ENCODE data around the gene ZNF473.

The ZNF473 gene

DNA sequence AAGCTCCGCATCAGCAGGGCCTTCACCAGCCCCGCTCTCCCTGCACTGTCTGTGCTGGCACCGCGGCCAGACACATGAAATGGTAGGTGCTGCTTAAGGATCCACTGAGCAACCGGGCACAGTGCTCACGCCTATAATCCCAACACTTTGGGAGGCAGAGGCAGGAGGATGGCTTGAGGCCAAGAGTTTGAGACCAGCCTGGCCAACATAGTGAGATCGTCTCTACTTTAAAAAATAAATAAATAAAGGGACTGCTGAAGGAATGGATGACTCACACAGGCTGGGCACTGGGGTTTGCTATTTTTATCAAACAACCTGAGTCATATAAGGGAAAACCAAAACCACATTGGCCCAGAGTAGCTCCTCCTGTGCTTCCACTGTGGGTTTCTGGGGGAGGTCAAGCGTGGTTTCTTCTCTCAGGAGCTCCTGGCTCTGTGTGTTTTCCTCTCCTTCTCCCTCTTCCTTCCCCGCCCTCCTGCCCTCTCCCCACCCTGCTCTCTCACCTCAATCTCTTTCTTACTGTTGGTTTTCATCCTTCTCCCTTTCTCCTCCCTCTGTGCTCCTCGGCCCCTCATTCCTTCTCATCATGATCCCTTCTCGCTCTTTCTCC, 21.9 kb upstream of the ZNF473 start:
- DNase-seq, result peak; percentile 18

DNA sequence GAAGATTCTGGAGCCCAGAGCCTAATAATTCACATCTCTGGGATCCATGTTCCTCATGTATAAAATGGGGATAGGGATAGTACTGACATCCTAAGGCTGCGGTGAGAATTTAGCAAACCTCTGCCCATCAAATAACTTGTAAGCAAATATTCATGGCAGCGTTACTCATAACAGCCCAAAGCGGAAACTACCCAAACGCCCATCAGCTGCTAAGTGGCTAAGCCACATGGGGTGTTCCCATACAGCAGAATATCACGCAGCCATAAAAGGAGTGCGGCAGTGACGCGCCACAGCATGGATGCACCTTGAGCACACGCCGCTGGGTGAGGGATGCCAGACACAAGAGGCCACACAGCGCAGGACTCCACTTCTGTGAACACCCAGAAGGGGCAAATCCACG, 20.4 kb upstream of the ZNF473 start:
- no peak for DNase-seq

DNA sequence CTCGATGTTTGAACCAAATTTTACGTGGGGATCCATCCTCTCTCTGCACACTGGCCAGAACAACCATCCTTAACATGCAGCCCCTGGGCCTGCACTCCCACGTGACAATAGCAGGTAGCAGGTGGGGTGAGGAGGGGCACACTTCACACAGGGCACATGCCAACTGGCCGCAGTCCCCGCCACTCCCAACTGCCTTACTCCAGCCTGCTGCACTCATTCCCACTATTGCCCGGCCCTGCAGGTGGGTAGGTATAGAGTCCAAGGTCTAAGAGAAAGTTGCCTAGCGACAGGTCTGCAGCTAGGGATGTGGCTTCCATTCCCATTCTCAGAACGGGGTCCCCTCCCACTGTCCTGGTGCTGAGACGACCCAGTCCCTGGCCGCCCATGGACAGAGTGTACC, 18.6 kb upstream of the ZNF473 start:
- DNase-seq, result no peak

DNA sequence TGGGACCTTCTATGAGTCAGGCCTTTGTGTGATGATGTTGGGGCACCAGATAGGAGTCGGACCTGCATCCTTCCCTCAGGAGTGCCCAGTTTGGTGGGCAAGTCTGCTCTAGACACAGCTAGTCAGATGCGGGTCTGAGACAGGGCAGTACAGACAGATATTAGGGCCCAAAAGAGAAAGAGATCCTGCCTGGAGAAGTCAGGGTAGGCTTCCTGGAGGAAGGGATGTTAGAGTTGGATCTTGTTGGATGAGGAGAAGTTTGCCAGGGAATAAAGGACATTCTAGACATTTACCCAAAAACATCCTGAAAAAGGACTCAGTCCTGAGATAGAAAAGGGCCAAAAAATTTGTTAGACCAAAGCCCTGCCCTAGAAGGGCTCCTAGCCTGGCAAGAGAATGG, 17.9 kb upstream of the ZNF473 start:
- DNase-seq, result no peak

DNA sequence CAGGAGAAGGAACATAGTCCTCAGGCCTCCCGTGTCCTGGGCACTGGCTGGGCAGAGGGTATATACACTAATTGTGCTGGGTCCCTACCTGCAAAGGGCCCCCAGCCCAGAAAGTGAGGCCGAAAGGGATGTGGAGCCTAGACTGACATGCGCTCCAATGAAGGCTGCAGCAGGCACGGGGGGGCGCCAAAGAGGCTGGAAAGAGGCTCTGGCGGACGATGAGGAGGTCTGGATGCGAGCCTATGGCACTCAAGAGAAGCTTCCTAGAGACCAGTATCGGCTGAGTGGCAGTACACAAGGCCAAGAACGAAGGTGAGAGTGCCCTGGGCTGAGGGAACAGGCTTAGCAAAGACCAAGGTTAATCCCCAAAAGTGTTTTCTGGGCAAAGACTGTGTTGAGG, 17.3 kb upstream of the ZNF473 start:
- no peak for DNase-seq

DNA sequence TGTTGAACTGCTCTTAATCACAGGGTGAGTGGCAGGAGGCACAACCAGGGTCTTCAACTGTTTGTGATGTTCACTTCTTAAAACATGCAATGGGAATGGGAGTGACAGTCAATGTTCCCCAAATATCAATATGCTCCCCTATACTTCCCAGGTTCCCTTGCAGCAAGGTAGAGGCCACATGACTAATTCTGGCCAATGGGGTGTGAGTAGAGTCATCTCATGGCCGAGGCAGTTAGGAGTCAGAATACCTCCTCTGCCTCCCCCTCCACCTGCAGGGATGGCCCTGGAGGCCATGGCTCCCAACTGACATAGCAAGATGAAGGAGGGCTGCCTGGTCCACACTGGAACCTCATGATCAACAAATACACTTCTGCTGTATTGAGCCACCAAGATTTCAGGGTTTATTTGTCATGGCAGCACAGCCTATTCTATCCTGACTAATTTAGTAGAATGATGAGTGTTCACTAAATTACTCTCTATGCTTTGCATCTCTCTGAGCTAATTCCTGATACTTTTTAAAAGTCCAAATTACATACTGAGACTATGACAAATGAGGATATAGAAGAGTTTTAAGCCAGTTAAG, 9.5 kb upstream of the ZNF473 start:
- DNase-seq, result no peak

DNA sequence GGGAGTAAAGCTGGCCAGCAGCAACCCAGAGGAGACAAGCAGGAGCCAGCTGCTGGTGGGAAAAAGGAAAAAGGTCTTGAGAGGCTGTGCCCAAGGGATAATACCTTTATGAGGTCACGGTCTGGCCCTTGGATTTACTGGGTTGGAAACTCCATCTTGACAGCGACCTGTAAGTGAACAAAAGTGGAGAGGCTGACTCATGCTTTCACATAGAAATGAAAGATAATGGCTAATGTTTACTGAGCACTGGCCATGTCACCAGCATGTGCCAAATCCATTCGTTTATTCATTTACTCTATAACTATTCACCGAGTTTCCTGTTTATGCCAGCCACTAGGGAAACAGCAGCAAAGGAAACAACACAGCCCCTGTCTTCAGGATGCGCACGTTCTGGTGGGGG, 5.3 kb upstream of the ZNF473 start:
- DNase-seq, result no peak

DNA sequence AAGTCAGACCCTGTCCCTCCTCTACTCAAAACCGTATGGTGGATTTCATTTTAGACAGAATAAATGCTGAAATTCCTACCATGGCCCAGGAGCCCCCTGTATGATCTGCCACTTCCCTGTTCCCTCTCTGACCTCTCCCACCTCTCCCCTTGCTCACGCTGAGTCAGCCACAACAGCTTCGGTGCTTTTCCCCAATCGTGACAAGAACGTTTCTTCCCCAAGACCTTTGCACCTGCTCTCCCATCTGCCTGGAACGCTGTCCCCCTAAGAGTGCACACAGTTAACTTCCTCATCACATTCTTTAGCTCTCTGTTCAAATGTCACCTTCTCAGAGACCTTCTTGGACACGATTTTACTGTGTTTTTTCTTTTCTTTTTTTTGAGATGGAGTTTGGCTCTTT, 3.0 kb upstream of the ZNF473 start:
- DNase-seq, result no peak

DNA sequence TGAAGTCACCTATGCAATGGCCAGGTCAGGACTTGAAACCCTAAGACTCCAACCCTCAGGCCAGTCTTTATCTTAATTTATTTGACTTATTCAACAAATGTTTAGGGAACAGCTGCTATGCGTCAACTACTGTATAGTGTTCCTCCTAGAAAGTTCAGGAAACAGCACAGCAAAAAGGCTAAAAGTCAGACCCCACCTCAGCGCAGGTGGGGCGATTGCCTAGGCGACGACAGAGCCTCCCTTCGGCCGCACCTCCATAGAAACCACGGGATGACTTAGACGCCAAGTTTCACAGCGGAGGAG, 1.1 kb upstream of the ZNF473 start:
- no peak for DNase-seq

DNA sequence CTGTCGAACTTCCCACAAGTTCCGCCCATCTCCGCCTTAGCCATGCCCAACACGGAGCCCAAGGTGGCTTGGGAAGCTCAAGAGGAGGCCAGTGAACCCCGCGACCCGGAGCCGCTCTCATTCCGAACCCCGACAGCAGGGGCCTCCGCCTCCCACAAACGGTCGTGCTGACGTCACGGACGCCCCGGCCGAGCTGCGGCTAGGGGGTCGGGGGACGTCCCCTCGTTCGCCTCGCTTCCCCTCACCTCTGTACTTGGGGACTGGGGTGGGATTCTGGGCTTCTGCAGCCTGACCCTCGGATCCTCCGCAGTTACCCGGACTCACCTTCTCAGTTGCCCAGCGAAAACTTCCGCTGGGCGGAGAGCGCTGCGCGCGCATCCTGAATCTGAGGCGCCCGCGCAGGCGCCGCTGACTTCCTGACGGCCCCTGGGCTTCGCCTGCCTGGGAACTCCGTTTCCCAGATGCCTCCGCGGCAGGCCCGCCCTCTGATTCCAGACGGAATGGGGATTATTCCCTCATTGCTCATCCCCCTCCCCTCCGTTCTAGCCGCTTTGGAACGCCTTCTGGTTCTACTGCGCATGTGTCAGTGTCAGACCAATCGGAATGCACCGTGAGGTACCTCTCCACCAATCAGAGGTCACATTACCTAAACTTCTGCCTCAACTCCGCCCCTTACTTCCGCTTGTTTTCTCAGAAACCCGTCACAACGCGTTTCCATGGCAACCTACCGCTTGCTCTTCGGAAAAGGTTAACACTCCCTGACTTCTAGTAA, 597 bp upstream of the ZNF473 start, which contains the start of gene VRK3:
Gene VRK3, minus strand, starts transcription at position 351 of the 772 bp plus-strand sequence. CDS start 9,210 bp downstream, outside the sequence.
- DNase-seq, result peak; percentile 98

DNA sequence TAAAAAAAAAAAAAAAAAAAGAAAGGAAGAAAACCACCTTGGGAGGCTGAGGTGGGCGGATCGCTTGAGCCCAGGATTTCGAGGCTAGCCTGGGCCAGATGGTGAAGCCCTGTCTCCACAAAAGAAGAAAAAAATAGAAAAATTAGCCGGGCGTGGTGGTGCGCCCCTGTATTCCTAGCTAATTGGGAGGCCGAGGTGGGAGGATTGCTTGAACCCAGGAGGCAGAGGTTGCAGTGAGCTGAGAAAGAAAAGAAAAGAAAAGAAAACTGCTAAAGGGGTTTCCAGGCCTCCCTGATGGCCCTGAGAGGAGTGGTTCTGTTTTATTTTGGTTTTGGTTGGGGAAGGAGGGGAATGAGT, 723 bp downstream of the ZNF473 start:
- DNase-seq, result no peak

DNA sequence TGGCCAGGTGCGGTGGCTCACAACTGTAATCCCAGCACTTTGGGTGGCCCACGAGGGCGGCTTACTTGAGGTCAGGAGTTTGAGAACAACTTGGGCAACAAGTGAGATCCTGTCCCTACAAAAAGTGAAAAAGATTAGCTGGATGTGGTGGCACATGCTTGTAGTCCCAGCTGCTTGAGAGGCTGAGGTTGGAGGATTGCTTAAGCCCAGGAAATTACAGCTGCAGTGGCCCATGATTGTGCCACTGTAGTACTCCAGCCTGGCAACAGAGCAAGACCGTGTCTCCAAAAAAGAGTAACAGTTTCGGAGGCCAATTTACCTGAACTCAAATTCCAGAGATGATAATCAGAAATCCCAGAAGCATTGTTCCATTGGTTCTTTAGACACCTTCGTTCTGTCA, 4.4 kb downstream of the ZNF473 start:
- no peak for DNase-seq

DNA sequence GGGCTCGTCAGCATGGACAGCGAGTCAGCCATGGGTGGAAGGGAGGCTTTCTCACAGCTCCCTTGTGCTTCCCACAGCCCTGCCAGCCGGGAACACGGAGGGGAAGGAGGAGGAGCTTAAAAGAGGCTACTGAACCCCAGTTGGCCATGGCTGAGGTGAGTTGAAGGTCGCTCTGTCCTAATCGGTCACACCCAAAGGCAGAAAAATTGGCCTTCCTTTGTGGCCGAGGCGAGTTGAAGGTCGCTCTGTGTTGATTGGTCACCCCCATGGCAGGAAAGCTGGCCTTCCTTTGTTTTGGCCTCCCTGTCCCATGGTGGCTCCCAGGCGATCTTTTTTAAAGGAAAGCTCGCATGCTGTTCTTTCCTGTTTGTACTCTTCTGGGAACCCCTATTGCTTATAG, 5.1 kb downstream of the ZNF473 start:
- DNase-seq, result no peak

DNA sequence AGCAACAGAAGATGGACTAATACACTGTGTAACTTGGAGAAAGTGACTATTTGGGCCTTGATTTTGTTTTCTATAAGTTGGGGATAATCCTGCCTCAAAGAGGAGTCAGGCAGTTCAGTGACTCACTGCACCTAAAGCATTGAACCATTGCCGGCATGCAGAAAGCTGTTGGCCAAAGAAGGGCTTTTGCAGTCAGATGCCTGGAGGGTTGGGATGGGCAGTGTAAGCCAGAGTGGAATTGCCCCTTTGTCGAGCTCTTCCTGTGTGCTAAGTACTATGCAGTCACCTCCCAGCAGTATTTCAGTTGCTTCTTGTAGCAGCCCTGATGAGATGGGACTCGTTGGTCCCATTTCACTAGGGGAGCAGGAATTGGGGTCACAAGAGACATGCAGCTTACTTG, 11.1 kb downstream of the ZNF473 start:
- DNase-seq, result no peak

DNA sequence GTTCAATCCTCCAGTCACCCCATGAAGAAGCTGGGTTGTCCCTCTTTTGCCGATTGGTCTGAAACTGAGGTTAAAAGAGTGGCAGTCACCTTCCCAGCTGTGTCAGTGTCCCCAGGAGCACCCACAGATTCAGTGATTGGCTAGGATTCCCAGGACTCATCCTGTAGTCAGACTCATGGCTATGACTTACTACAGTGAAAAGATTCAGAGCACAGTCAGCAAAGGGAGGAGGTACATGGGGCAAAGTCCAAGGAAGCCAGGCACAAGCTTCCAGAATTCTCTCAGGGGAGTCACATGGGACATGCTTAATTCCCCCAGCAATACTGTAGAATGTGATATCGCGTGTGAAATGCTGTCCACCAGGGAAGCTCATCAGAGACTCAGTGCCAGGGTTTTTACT, 14.2 kb downstream of the ZNF473 start:
- no peak for DNase-seq

DNA sequence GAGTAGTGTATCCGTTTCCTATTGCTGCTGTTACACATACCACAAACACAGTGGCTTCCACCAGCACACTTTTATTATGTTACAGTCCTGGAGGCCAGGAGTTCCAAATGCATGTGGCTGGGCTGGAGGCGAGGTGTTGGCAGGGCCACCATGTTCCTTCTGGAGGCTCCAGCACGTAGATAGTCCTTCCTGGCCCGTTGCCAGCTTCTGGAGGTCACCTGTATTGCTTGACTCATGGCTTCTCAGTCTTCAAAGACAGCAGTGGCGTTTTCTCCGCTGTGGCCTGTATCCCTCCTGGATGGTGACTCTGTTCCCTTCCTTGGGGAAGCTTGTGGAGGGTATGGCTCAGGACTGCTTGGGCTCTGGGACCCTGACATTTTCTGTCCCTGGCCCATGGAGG, 15.2 kb downstream of the ZNF473 start:
- DNase-seq, result no peak

DNA sequence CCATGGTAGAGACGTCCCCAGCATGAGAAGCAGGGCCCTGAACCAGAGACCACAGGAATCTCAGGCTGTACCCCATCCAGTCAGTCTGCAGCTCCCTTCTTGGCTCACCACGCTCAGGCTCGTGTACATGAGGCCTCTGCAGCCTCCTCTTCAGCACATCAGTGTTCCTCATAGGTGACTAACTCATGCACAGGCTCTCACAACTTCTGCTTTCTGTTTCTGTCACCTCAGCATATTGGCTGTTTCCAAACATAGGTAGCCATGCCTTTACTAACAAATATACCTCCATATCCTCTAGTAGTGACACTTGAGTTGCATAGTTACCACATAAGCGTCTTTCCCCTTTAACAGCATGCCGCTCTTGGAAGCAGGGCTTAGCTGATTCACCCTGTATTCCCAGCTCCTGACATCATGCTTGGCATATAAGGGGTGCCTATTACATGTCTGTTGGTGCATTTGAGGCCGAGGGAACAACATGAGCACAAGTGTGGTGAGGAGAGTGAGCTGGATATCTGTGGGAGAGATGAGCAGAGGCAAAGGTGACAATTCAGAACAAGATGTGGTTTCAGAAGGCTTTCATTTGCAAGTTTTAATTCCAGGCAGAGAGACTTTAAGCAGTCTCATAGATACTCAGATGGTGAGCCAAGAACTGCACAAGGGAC, 16.7 kb downstream of the ZNF473 start:
- DNase-seq, result no peak

DNA sequence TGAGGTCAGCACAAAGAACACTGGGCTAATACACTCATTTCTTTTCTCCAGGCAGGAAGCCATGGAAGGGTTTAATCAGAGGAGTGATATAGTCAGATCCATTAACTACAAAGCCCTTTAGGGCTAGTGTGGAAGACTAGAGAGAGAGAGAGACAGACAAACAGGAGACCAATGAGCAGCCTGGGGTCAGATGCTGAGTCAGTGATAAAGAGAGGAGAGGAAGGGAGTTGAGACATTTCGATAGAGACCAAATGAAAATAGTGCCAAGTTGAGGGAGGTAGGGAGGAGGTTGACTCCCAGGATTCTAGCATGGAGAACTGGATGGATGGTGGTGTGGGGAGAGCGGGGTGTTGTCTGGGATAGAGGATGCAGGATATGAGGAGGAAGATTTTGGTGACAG, 18.2 kb downstream of the ZNF473 start:
- DNase-seq, result no peak

DNA sequence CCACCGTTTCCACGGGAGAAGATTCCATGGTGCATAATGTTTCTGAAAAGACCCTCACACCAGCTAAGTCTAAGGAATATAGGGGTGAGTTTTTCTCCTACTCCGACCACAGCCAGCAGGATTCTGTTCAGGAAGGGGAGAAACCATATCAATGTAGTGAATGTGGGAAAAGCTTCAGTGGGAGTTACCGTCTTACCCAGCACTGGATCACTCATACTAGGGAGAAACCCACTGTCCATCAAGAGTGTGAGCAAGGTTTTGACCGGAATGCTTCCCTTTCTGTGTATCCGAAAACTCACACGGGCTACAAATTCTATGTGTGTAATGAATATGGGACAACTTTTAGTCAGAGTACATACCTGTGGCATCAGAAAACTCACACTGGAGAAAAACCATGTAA, 19.1 kb downstream of the ZNF473 start:
- DNase-seq, result no peak

DNA sequence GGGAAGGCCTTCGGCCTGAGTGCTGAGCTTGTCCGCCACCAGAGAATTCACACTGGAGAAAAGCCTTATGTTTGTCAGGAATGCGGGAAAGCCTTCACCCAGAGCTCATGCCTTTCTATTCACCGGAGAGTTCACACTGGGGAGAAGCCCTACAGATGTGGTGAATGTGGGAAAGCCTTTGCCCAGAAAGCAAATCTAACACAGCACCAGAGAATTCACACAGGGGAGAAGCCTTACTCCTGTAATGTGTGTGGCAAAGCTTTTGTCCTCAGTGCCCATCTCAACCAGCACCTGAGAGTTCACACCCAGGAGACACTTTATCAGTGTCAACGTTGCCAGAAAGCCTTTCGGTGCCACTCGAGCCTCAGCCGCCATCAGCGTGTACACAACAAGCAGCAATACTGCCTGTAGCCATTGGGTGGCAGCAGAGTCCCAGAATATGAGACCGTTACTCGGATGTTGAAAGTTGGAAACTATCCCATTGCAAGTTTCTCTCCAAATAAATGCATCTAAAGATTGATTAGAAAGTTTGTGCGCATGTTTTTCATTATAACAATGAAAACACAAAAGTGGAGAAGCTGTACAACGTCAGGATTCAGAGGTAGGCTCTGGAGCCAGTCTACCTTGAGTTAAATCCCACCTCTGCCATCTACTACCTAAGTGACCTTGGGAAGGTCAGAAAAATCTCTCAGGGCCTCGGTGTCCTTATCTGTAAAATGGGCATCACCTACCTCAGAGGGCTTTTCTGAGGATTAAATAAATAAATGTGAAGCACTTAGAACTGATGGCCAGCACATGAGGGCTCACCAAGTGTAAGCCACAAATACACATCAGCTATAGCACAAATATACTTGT, 21.1 kb downstream of the ZNF473 start:
- peak; percentile 65 for DNase-seq

DNA sequence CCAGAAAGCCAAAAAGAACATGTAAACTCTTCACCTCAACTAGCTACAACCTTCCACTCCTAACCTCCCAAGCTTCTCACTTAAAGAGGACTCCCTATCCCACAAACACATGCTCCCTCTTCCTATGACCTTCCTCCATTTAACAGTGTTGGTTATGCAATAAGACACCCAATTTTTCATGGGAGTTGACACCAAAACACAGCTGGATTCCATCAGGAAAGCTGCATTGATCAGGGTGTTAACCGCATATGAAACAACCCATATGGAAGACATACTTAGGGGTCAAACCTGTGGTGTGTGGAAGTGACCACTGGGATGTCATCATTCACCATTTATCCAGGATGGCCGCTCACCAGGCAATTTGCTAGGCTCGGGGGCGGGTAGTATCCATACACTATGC, 21.9 kb downstream of the ZNF473 start:
- no peak for DNase-seq

DNA sequence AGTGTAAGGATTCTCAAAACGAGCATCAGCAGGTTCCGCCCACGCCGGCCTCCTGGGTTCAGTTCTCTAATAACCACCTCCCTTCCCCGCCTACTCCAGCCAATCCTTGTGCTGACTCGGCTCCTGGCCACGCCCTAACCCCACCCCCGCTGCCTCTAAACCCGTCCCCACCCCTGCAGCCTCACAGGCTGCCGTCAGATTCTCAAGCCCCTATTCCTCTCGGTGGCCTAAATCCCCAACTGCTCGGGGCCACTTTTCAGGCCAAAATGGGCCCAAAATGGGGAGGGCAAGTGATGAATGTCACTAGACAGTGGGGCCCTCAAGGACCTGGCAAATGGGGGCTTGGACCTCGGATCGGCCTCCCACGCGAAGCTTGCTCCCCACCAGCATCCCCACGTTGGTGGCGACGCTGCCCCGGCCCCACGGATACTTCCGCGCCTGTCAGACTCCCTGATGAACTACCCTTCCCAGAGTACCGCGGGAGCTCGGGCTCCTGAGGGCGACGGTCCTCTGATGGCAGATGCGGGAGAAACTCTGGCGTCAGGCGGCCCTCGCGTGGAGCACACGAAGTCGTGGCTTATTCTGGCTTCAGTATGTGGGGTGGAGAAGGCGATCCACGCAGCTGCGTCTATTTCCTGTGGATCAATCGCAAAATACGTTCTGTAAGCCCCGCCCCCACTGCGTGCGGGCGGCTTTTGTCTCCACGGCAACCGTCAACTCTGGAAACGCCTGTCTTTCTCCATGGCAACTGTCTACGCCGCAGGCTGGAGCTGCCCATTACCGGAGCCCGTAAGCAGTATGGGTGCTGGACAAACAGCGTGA, 24.8 kb downstream of the ZNF473 start:
- peak; percentile 90 for DNase-seq

All from CD4-positive, alpha-beta T cell treated with Interleukin-6 for 4 hours (primary cell).